GM18520 (cell line): ENCODE measurements around the gene RNF208.

Experiments
- ATAC-seq: cut with Tn5 transposase; IDR thresholded peaks from one replicate; pipeline ENCODE4 v1.9.1; 2021; ENCODE audit not compliant: unreplicated experiment

Gene RNF208

GRCh38 chr9:137215196-137215986 is 6.6 kb downstream of the RNF208 start:
- ATAC-seq: no peak

DNA sequence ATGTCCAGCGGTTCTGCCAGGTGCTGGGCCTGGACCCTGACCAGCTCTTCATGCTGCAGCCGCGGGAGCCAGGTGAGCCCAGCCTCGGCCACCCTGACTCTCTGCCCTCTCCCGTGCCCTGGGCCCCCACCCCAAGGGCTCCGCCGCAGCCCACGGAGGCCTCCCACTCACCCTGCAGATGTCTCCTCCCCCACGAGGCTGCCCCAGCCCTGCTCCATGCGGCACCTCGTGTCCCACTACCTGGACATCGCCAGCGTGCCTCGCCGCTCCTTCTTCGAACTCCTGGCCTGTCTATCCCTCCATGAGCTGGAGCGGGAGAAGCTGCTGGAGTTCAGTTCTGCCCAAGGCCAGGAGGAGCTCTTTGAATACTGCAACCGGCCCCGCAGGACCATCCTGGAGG is 7.4 kb downstream of the RNF208 start:
- ATAC-seq: no peak

DNA sequence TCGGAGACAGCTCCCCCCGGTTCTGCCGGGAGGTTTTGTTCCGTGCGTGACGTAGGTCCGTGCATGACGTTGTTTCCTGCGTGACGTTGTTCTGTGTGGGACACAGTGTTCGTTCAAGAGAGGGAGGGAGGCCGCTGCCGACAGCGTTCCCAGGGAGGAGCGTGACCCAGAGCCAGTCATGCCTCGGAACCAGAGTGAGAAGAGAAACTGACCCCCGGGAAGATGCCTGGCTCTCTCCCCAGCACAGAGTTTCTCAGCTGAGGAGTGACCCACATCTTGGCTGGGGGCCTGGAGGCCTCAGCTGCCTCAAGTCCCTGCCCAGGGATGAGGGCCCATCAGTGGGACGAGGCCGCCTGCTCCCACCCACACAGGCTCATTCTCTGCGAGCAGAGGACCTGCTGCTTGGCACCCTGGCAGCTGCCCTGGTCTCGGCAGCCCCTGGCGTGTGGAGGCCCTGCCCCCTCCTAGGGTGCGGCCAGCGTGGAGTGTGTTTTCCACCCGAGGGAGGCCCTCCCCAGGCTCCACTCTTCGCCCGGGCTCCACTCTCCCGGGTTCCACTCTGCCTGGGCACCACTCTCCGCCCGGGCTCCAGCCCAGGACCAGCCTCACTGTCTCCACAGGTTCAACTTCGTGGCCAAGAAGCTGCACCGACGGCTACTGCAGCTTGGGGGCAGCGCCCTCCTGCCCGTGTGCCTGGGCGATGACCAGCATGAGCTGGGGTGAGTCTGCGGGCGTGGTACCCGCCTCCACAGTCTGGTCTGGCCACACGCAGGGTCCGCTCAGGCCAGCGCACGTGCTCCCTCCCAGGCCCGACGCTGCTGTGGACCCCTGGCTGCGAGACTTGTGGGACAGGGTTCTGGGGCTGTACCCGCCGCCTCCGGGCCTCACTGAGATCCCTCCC is 8.6 kb downstream of the RNF208 start:
- no peak for ATAC-seq

DNA sequence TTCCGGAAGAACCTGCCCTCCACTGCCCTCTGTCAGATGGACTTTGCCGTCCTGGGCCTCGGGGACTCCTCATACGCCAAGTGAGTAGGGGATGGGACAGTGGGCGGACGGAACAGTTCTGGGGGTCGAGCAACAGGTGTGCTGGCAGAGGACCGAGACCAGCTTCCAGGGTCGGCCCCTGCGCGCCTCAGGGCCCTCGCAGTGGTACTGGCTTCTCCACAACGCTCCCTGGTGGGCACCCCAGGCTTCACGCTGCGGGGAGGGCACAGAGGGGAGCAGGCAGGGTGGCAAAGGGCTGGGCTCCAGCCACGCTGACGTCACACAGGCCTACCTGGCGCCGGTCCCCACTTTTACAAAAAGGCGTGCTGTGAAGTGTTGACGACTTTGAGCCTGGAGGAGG is 9.5 kb downstream of the RNF208 start:
- ATAC-seq: no peak

DNA sequence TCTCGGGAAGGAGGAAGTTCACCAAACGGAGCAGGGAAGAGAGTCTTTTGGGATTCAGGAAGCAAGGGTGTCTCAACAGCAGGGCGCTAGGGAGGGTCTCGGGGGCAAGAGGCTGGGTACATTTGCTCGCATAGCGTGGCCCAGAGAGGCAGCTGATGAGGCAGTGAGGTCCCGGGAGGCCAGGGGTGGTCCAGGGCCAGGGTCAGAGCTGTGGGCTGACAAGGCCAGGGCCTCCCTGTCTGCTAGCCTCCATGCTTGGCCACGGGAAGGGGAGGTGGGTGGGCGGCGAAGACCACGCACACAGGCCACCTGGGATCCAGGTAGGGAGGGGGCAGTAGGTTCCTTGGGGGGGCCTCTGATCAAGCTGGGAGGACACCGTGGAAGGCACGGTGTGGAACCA is 10.5 kb downstream of the RNF208 start:
- no peak for ATAC-seq

DNA sequence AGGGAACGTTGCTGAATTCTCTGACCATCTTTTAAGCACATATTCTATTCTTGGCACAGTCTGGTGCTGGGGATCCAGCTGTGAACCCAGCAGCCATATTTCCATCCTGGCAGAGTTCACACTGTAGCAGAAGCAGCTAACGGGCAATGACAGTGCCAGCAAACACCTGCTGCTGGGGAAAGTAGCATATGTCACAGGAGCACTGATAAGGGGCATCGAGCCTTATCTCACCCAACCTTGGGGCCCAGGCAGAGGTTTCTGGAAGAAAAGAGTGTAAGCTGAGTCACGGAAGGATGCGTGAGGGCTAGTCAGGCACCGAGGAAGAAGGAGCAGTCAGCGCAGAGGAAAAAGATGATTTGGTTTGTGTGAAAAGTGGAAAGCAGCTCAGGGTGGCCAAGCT is 15.4 kb downstream of the RNF208 start:
- ATAC-seq: no peak

- ATAC-seq: peak; percentile 31
Measured at GRCh38 chr9:137205126-137206069, 16.6 kb downstream of the RNF208 start, which contains the start of the genes NDOR1 and TMEM203. Gene NDOR1, plus strand, starts transcription at chr9:137205700. Its CDS starts 78 bp downstream, at chr9:137205778. Gene TMEM203, minus strand, starts transcription at chr9:137205648. Its CDS starts 234 bp downstream, at chr9:137205414.

GRCh38 chr9:137204731-137205125 is 17.3 kb downstream of the RNF208 start:
- ATAC-seq: no peak

DNA sequence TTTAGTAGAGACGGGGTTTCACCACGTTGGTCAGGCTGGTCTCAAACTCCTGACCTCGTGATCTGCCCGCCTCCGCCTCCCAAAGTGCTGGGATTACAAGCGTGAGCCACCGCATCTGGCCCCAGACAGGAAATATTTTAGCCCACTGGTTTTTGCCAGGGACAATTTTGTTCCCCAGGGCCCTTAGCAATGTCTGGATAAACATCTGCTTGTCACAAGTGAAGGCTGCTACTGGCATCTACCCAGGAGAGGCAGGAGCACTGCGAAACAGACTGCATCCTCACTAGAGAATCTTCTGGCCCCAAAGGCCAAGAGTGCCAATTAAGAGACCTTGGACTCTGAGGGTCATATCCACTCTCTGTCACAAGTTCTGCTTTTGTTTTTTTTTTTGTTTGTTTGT is 19.1 kb downstream of the RNF208 start:
- ATAC-seq: no peak

DNA sequence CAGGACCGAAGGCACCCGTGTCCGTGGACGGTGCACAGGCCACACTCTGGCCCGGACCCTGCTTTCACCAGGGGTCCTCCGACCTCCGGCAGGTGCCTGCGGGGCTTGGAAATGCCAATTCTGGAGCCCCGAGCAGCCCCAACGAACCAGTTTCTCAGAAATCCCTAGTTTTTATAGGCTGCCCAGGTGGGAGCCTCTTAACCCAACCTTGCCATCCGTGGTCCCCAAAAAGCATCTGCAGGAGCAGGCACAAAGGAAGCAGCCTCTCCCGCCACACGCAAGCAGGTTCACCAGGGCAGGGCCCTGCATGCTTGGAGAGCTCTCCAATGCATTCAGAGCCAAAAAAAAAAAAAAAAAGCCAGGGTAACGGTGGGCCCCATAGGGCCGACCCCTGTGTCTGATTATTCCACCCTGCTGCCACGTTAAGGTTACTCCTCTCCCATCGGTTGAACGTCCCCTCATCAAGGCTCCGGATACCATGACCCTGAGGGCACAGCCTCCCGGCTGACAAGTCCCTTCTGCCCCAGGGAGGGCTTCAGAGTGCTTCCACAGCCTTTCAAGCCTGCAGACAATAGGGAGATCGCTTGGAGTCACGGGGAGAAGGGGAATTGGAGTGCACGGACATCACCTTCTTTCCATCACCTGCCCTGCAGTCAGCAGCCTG is 20.7 kb downstream of the RNF208 start:
- ATAC-seq: no peak

DNA sequence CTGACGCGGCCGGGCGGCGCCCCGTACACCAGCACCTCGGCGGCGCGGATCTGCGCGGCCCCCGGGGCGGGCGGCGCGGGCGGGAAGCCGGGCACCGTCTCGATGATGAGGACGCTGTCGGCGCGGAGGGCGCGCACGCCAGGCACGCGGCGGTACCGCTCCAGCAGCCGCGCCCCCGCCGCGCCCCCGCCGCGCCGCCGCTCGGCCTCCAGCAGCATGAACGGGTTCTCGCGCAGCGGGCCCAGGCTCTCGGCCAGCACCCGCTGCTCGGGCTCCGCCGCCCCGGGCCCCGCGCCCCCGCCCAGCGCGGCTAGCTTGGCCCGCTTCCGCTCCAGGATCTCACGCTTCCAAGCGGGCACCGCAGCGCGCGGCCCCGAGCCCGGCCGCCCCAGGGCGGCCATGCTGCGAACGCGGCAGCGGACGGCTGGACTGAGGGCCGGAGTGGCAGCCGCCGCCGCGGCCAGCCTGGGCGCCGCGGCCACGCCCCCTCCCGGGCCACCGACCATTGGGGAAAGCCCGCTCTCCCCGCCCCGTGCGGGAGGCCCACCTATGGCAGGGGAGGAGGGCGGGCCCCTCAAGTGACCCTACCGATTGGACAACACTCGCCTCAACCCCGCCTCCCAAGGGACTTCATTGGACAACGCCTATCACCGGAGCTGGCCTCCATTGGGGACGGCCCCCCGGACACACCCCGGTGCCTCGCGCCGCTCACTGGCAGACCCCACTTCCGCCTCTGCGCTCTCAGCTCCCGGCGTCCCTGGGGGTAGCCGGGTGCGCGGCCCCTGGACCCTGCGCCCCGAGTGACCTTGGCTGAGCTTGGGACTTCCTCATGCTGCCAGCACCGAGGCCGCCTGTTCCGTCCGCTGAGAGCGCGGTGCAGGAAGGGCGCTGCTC is 21.5 kb downstream of the RNF208 start, which contains the start of gene TPRN:
TPRN (minus strand) TSS at position 431 of the 894 bp plus-strand sequence; CDS start at position 401, 30 bp downstream.
- peak; percentile 88 for ATAC-seq

DNA sequence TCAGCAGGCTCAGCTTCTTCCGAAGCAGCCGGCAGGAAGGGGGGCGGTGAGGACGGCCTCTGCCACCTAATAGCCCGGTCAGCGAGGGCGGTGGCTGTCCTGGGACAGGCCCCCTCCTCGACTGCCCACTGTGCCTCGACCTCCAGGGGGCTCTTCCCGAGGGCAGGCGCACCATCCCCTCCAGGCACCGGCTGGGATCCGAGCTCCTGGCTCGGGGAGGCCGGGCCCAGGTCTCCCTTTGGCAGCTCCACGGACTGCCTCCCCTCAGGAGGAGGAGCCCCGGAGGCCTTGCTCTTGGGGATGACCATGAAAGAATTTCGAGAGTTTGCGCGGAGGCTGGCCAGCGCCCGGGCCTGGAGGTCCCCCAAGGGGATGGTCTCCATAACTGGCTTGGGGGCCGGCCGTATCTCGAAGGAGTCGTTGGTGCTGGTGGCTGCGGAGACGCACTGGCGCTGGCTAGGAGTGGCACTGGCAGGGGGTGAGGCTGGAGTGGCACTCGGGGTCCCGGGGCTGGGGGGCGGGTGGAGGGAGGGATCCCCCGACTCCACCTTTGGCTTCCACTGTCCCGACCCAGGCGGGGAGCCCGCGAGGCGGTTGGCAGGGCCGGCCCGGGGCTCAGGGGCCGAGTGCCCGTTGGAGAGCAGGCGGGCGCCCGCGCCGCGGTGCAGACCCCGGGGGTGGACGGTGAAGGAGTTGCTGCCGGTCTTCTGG is 22.5 kb downstream of the RNF208 start:
- no peak for ATAC-seq

GRCh38 chr9:137198902-137199283 is 23.1 kb downstream of the RNF208 start:
- no peak for ATAC-seq

DNA sequence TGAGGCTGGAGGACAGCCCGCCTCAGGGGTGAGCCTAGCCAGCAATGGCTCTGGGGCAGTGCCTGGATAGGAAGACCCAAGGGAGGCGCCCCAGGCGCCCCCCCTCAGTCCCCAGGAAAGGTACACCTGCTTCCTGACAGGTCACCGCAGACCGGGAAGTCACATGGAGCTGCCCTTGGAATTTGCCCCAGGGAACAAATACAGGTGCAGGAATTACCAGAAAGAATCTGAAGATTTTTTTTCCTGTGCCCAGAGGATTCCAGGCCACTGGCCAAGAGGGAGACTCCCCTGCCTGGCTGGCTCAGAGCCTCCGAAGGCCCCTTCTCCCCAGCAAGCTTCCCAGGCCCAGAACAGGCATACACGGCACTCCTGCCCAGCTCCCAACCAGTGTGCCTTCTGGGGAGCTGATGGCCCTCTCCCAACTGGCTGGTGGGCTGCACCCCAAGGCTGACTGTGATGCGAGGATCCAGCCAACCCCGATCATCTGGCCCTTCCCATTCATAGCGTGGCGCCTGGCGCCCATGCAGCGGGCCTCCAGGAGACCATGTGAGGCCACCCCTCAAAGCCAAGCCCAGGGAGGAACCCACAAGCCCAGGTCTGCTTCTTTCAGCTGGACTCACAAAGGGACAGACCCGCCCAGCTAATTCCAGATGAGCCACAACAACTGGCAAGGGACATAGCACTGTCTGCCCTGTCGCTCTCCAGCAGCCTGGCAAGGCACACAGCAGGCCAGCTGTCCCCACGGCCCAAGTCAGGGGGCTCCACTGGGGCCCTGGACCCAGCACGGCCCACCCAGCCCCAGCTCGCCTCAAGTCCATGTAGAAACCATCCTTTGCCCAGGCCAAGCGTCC is 23.8 kb downstream of the RNF208 start:
- ATAC-seq: no peak

DNA sequence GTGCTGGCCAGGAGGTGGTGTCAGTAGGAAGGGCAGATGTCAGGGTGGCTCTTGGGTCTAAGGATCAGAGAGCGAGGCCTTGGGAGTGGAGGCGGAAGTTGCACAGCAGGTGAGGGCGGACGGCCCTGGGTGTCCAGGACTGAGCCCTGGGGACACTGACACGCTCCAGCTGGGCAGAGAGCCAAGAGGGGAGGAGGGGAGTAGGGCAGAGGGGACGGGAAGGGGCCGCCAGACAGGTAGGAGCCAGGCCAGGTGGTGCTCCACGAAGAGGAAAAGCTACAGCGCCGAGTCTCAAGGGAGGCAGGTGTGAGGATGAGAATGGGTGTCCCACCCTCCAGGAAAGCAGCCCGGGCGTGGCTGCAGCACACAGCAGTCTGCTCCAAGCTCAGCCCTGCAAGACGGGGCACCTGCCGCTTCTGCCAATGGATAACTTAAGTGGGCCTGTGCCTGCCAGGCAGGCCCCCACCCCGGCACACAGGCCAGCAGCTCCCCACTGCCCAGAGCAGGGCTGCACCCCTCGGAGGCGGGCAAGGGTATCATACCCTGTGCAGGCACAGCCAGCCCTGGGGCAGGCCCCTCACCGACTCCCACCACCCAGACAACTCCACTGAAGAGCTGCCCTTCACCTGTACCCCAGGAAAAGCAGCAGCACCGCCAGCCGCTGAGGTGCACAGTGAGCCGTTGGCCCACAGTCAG is 26.4 kb downstream of the RNF208 start:
- no peak for ATAC-seq

- no peak for ATAC-seq
Measured at GRCh38 chr9:137194909-137195308, 27.1 kb downstream of the RNF208 start.

GRCh38 chr9:137194388-137194787 is 27.7 kb downstream of the RNF208 start:
- ATAC-seq: no peak
